GM23338 (cell line): ENCODE data around the gene LMAN1L. TPM values are rescaled to one million over a fixed set of nuclear protein-coding genes. Genes with fewer than 3 reads are reported as not detected.
A peak's percentile ranks its signal among the peaks of the same experiment; 100 is the strongest.

ENCODE experiments used
- ATAC-seq: fragments of 200-7000 bp; cut with Tn5 transposase; 3 replicates; pipeline ENCODE4 v1.9.1; 2020
- DNase-seq: peaks from one replicate; pipeline ENCODE4 v3.0.0-alpha.2; 2015; ENCODE audit warnings: low spot score
- H2AFZ ChIP-seq: fragments of 200-600 bp; sonication (generic); 2 replicates; pipeline ENCODE4 v1.8.0; 2016; ENCODE audit warnings: antibody characterized with exemption, mild to moderate bottlenecking, moderate library complexity
- H3F3A ChIP-seq: fragments of 200-600 bp; sonication (generic); replicated peaks from 2 replicates; pipeline ENCODE4 v1.8.0; 2017; ENCODE audit warnings: antibody characterized with exemption, mixed run types, low read depth
- H3K27ac ChIP-seq: fragments of 200-600 bp; sonication (generic); 2 replicates; pipeline ENCODE4 v1.6.1; 2016; ENCODE audit warnings: low read depth
- H3K27me3 ChIP-seq: fragments of 200-600 bp; sonication (generic); 2 replicates; pipeline ENCODE4 v1.8.0; 2016; ENCODE audit warnings: mild to moderate bottlenecking, mixed run types, moderate library complexity; ENCODE audit not compliant: insufficient read depth
- H3K36me3 ChIP-seq: fragments of 200-600 bp; sonication (generic); 2 replicates; pipeline ENCODE4 v1.8.0; 2016; ENCODE audit warnings: mild to moderate bottlenecking; ENCODE audit not compliant: insufficient read depth
- H3K4me1 ChIP-seq: fragments of 200-600 bp; sonication (generic); 2 replicates; pipeline ENCODE4 v1.8.0; 2016; ENCODE audit warnings: mild to moderate bottlenecking, moderate library complexity; ENCODE audit not compliant: insufficient read depth
- H3K4me2 ChIP-seq: fragments of 200-600 bp; sonication (generic); 2 replicates; pipeline ENCODE4 v1.7.1; 2017; ENCODE audit warnings: mixed run types
- H3K4me3 ChIP-seq: fragments of 200-600 bp; sonication (generic); 2 replicates; pipeline ENCODE4 v1.6.1; 2016; ENCODE audit warnings: mixed run types
- H3K79me2 ChIP-seq: fragments of 200-600 bp; sonication (generic); replicated peaks from 2 replicates; pipeline ENCODE4 v1.8.0; 2017; ENCODE audit warnings: mild to moderate bottlenecking; ENCODE audit not compliant: insufficient read depth
- H3K9me2 ChIP-seq: fragments of 200-600 bp; sonication (generic); 2 replicates; pipeline ENCODE4 v1.8.0; 2017; ENCODE audit not compliant: insufficient read depth
- H4K20me1 ChIP-seq: fragments of 200-600 bp; sonication (generic); replicated peaks from 2 replicates; pipeline ENCODE4 v1.8.0; 2017; ENCODE audit warnings: mild to moderate bottlenecking; ENCODE audit not compliant: insufficient read depth
- H3K27ac Mint-ChIP-seq: 2 replicates; pipeline ENCODE4 v1.8.0; 2020; ENCODE audit warnings: inconsistent platforms, mild to moderate bottlenecking, moderate library complexity, mixed read lengths
- H3K27me3 Mint-ChIP-seq: 3 replicates; pipeline ENCODE4 v1.8.0; 2022; ENCODE audit warnings: low read depth, mild to moderate bottlenecking, moderate library complexity, mixed read lengths, inconsistent platforms; ENCODE audit not compliant: insufficient read depth, poor library complexity
- H3K36me3 Mint-ChIP-seq: 3 replicates; pipeline ENCODE4 v1.8.0; 2021; ENCODE audit warnings: low read depth, mild to moderate bottlenecking, inconsistent platforms, moderate library complexity, mixed read lengths
- H3K4me1 Mint-ChIP-seq: 3 replicates; pipeline ENCODE4 v1.8.0; 2020; ENCODE audit warnings: mild to moderate bottlenecking, inconsistent platforms, mixed read lengths
- H3K4me3 Mint-ChIP-seq: 3 replicates; pipeline ENCODE4 v1.8.0; 2021; ENCODE audit warnings: moderate library complexity, mild to moderate bottlenecking, inconsistent platforms, mixed read lengths
- H3K9me3 Mint-ChIP-seq: 3 replicates; pipeline ENCODE4 v1.8.0; 2020; ENCODE audit warnings: moderate library complexity, mild to moderate bottlenecking, inconsistent platforms, mixed read lengths
- CREB1 ChIP-seq: fragments of 250-450 bp; sonication (Bioruptor Pico); IDR thresholded peaks from 2 replicates; pipeline ENCODE4 v1.5.0; 2020; ENCODE audit warnings: low read depth, mild to moderate bottlenecking, moderate library complexity
- EZH2 ChIP-seq: fragments of 200-600 bp; sonication (generic); IDR thresholded peaks from one replicate; pipeline ENCODE4 v1.8.0; 2017; ENCODE audit warnings: antibody characterized with exemption, mild to moderate bottlenecking, low read depth; ENCODE audit not compliant: unreplicated experiment
- EZH2phosphoT487 ChIP-seq: fragments of 200-600 bp; sonication (generic); IDR thresholded peaks from one replicate; pipeline ENCODE4 v1.8.1; 2018; ENCODE audit warnings: antibody characterized with exemption; ENCODE audit not compliant: unreplicated experiment
- JUNB ChIP-seq: IDR thresholded peaks from one replicate; pipeline ENCODE4 v1.6.1; 2016; ENCODE audit warnings: antibody characterized with exemption; ENCODE audit not compliant: unreplicated experiment
- NANOG ChIP-seq: IDR thresholded peaks from 2 replicates; pipeline ENCODE4 v1.6.1; 2016; ENCODE audit warnings: antibody characterized with exemption, borderline replicate concordance
- ZNF462 ChIP-seq: fragments of 250-450 bp; sonication (Bioruptor Pico); IDR thresholded peaks from 2 replicates; pipeline ENCODE4 v1.5.0; 2020; ENCODE audit warnings: mild to moderate bottlenecking, moderate library complexity
- polyA plus RNA-seq: library from polyadenylated mRNA; unstranded; fragments of >200 nt; fragmentation: Nextera tagmentation; extraction: Ambion mirVana; gene quantifications from 2 replicates; pipeline ENCODE4 v1.2.1, GENCODE V29; 2016
- total RNA-seq: library from RNA; depleted of rRNA; stranded (reverse); fragments of >200 nt; shearing (Covaris generic); gene quantifications from 2 replicates; pipeline ENCODE4 v1.2.3, GENCODE V29; 2014
- TF ChIP-seq, protein P1 (sequence below), 2 experiments: fragments of 200-600 bp in 1 of 2; sonication (generic) in 1 of 2; conservative IDR thresholded peaks; 2 replicates each; pipeline versions ENCODE4 v1.5.1 to v1.6.1; 2016 to 2017; ENCODE audit warnings: antibody characterized with exemption in 2 of 2, low read depth in 2 of 2, mild to moderate bottlenecking in 2 of 2, moderate library complexity in 1 of 2
- TF ChIP-seq, protein P2 (sequence below): IDR thresholded peaks from one replicate; pipeline ENCODE4 v1.6.1; 2018; ENCODE audit warnings: antibody characterized with exemption; ENCODE audit not compliant: unreplicated experiment

The LMAN1L gene
- total and polyA plus RNA-seq, 2 experiments from 2014 or later: not detected

DNA sequence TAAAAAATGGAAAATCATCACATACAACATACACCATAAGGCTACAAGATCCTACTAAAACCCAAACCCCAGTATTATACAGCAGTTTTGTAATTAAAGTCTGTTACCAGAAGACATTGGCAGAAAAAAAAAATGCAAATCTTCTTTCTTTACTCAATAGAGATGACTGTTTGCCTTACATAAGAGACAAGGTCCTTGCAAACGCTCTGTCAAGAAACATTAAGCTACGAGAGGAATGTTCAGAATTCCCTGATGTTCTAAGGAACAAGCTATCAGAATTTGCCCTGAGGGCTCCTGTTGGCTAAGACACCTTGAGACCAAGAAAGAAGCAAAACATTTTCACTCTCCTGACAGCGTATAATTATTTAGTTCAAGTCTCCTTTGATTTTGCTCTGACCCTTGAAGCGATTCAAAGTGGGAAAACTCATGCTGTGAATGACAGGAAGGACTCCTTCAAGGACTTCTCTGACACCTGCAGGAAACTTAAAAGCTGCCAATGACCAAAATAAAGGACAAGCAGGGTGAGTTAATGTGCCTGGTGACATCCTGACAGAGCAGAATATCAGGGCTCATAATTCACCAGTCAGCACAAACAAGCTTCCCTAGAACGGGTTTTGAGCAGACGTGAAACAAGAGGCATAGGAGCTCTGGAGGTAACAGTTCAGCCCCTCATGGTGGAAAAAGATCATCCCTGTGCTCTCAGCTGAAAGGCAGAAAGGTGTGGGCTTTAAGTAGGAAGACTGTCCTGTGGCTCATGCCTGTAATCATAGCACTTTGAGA, 58.0 kb downstream of the LMAN1L start:
- Histone ChIP-seq H3K4me3 (no peak overlapping the region), H3K4me1 (no peaks in the 10 kb centered on the region), H2AFZ (no peak overlapping the region), H3F3A (0 out of 2 replicates have a peak, but pooled peaks cover 8% of the 10 kb centered on the region), H3K79me2 (peaks cover 54% of the 10 kb centered on the region), H3K36me3 (no peaks in the 10 kb centered on the region), H3K27ac (no peak overlapping the region), H4K20me1 (peaks cover 34% of the 10 kb centered on the region), H3K9me2 (no peaks in the 10 kb centered on the region), H3K27me3 (no peaks in the 10 kb centered on the region), H3K4me2 (no peak overlapping the region)
- H3K36me3 Mint-ChIP-seq: peaks cover 19% of the 10 kb centered on the region; the same call in 2 of the 3 replicates
- H3K27ac Mint-ChIP-seq: peak overlapping the region; percentile 23; the same call in 1 of the 2 replicates
- H3K9me3 Mint-ChIP-seq: no peaks in the 10 kb centered on the region
- H3K4me3 Mint-ChIP-seq: peak overlapping the region; percentile 45; the same call in 2 of the 3 replicates
- H3K27me3 Mint-ChIP-seq: peaks cover 17% of the 10 kb centered on the region
- TF ChIP-seq CREB1 (CRISPR knock-in tag) (no peak), ZNF462 (CRISPR knock-in tag) (no peak), JUNB (no peak), EZH2phosphoT487 (no peak), NANOG (no peak), EZH2 (no peak)
- TF ChIP-seq, protein P1, sequence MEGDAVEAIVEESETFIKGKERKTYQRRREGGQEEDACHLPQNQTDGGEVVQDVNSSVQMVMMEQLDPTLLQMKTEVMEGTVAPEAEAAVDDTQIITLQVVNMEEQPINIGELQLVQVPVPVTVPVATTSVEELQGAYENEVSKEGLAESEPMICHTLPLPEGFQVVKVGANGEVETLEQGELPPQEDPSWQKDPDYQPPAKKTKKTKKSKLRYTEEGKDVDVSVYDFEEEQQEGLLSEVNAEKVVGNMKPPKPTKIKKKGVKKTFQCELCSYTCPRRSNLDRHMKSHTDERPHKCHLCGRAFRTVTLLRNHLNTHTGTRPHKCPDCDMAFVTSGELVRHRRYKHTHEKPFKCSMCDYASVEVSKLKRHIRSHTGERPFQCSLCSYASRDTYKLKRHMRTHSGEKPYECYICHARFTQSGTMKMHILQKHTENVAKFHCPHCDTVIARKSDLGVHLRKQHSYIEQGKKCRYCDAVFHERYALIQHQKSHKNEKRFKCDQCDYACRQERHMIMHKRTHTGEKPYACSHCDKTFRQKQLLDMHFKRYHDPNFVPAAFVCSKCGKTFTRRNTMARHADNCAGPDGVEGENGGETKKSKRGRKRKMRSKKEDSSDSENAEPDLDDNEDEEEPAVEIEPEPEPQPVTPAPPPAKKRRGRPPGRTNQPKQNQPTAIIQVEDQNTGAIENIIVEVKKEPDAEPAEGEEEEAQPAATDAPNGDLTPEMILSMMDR (conservative IDR thresholded peaks at IDR 0.05; ENCODE audit: low read depth in 2 of 2): no peak
- TF ChIP-seq, protein P2, sequence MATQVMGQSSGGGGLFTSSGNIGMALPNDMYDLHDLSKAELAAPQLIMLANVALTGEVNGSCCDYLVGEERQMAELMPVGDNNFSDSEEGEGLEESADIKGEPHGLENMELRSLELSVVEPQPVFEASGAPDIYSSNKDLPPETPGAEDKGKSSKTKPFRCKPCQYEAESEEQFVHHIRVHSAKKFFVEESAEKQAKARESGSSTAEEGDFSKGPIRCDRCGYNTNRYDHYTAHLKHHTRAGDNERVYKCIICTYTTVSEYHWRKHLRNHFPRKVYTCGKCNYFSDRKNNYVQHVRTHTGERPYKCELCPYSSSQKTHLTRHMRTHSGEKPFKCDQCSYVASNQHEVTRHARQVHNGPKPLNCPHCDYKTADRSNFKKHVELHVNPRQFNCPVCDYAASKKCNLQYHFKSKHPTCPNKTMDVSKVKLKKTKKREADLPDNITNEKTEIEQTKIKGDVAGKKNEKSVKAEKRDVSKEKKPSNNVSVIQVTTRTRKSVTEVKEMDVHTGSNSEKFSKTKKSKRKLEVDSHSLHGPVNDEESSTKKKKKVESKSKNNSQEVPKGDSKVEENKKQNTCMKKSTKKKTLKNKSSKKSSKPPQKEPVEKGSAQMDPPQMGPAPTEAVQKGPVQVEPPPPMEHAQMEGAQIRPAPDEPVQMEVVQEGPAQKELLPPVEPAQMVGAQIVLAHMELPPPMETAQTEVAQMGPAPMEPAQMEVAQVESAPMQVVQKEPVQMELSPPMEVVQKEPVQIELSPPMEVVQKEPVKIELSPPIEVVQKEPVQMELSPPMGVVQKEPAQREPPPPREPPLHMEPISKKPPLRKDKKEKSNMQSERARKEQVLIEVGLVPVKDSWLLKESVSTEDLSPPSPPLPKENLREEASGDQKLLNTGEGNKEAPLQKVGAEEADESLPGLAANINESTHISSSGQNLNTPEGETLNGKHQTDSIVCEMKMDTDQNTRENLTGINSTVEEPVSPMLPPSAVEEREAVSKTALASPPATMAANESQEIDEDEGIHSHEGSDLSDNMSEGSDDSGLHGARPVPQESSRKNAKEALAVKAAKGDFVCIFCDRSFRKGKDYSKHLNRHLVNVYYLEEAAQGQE: no peak
- H3K4me1 Mint-ChIP-seq: peaks cover 25% of the 10 kb centered on the region
- no peak for DNase-seq
- no peak for ATAC-seq
